HepG2 (cell line): ENCODE measurements around the gene MRPS7. TPM values are rescaled to one million over a fixed set of nuclear protein-coding genes. Genes with fewer than 3 reads are reported as not detected.

Experiments used
- HDAC6 ChIP-seq: fragments of 200-600 bp; sonication (generic); IDR thresholded peaks from 2 replicates; pipeline ENCODE4 v1.7.0; 2017; ENCODE audit warnings: mild to moderate bottlenecking, antibody characterized with exemption, low read length, low read depth
- HHEX ChIP-seq: IDR thresholded peaks from 2 replicates; pipeline ENCODE4 v1.6.1; 2016; ENCODE audit warnings: control low read depth
- MXI1 ChIP-seq: IDR thresholded peaks from 3 replicates; pipeline ENCODE4 v1.6.1; 2012; ENCODE audit warnings: low read depth, low read length, inconsistent platforms, borderline replicate concordance
- NR2C2 ChIP-seq: sonication (generic); formaldehyde crosslinking; IDR thresholded peaks from 2 replicates; pipeline ENCODE4 v1.4.0; 2020; ENCODE audit warnings: missing genetic modification reagents, mild to moderate bottlenecking, moderate library complexity, borderline replicate concordance
- SALL1 ChIP-seq: sonication (generic); formaldehyde crosslinking; IDR thresholded peaks from 2 replicates; pipeline ENCODE4 v1.8.0; 2022; ENCODE audit warnings: mild to moderate bottlenecking, missing genetic modification reagents
- TARDBP ChIP-seq: sonication (generic); formaldehyde crosslinking; IDR thresholded peaks from 2 replicates; pipeline ENCODE4 v1.8.0; 2022; ENCODE audit warnings: mild to moderate bottlenecking, missing genetic modification reagents
- TBP ChIP-seq: sonication (generic); formaldehyde crosslinking; IDR thresholded peaks from 2 replicates; pipeline ENCODE4 v1.5.0; 2020; ENCODE audit warnings: missing genetic modification reagents
- THAP11 ChIP-seq: IDR thresholded peaks from 2 replicates; pipeline ENCODE4 v1.6.1; 2016; ENCODE audit warnings: missing biosample characterization, missing genetic modification reagents
- ZKSCAN1 ChIP-seq: fragments of 150-350 bp; IDR thresholded peaks from 2 replicates; pipeline ENCODE4 v1.6.1; 2014; ENCODE audit warnings: low read length
- ZNF12 ChIP-seq: sonication (generic); formaldehyde crosslinking; IDR thresholded peaks from 2 replicates; pipeline ENCODE4 v1.5.0; 2020; ENCODE audit warnings: missing genetic modification reagents
- ZNF235 ChIP-seq: sonication (generic); formaldehyde crosslinking; IDR thresholded peaks from 2 replicates; pipeline ENCODE4 v1.8.1; 2023; ENCODE audit warnings: mild to moderate bottlenecking, missing genetic modification reagents, borderline replicate concordance
- ZNF326 ChIP-seq: sonication (generic); formaldehyde crosslinking; IDR thresholded peaks from 2 replicates; pipeline ENCODE4 v1.4.0; 2020; ENCODE audit warnings: missing genetic modification reagents, borderline replicate concordance
- ZNF562 ChIP-seq: sonication (generic); formaldehyde crosslinking; IDR thresholded peaks from 2 replicates; pipeline ENCODE4 v1.8.0; 2022; ENCODE audit warnings: missing genetic modification reagents, borderline replicate concordance
- polyA plus RNA-seq, 8 experiments: library from polyadenylated mRNA; depleted of rRNA in 3 of 8; stranded (reverse) in 7 of 8; unstranded in 1 of 8; fragments of >200 nt; fragmentation: Illumina TruSeq in 4 of 8; extraction: Trizol in 4 of 8; gene quantifications; 2 replicates each; pipeline versions ENCODE4 v1.2.1 to v1.2.3, GENCODE V29; 2011 to 2016; ENCODE audit warnings: low read depth in 4 of 8, missing spikeins in 1 of 8, mixed read lengths in 1 of 8; ENCODE audit not compliant: insufficient read depth in 1 of 8
- total RNA-seq, 5 experiments: library from RNA; depleted of rRNA; stranded (reverse); fragments of >200 nt; fragmentation: Illumina TruSeq; extraction: Trizol; gene quantifications; 2 replicates each; pipeline ENCODE4 v1.2.3, GENCODE V29; 2016; ENCODE audit warnings: low read depth in 1 of 5
- TF ChIP-seq, protein P1 (sequence below): sonication (generic); formaldehyde crosslinking; IDR thresholded peaks from 2 replicates; pipeline ENCODE4 v1.5.0; 2020; ENCODE audit warnings: missing genetic modification reagents
- TF ChIP-seq, protein P2 (sequence below): sonication (generic); formaldehyde crosslinking; IDR thresholded peaks from 2 replicates; pipeline ENCODE4 v1.4.0; 2020; ENCODE audit warnings: missing genetic modification reagents
- TF ChIP-seq, protein P3 (sequence below): sonication (generic); formaldehyde crosslinking; conservative IDR thresholded peaks from 2 replicates; pipeline ENCODE4 v1.4.0; 2020; ENCODE audit warnings: missing genetic modification reagents
- TF ChIP-seq, protein P4 (sequence below): sonication (generic); formaldehyde crosslinking; IDR thresholded peaks from 2 replicates; pipeline ENCODE4 v1.8.0; 2022; ENCODE audit warnings: mild to moderate bottlenecking, missing genetic modification reagents, borderline replicate concordance
- TF ChIP-seq, protein P5 (sequence below): sonication (generic); formaldehyde crosslinking; IDR thresholded peaks from 2 replicates; pipeline ENCODE4 v1.8.0; 2022; ENCODE audit warnings: missing genetic modification reagents, mild to moderate bottlenecking, moderate library complexity, borderline replicate concordance
- TF ChIP-seq, protein P6 (sequence below): sonication (generic); formaldehyde crosslinking; IDR thresholded peaks from 2 replicates; pipeline ENCODE4 v1.4.0; 2020; ENCODE audit warnings: missing genetic modification reagents, mild to moderate bottlenecking, borderline replicate concordance

MRPS7 gene
- total and polyA plus RNA-seq, 2 of the 13 experiments (the other 11 are each of a cell fraction or from before 2014, with no cell fraction given), result 97.0 to 162 TPM

DNA sequence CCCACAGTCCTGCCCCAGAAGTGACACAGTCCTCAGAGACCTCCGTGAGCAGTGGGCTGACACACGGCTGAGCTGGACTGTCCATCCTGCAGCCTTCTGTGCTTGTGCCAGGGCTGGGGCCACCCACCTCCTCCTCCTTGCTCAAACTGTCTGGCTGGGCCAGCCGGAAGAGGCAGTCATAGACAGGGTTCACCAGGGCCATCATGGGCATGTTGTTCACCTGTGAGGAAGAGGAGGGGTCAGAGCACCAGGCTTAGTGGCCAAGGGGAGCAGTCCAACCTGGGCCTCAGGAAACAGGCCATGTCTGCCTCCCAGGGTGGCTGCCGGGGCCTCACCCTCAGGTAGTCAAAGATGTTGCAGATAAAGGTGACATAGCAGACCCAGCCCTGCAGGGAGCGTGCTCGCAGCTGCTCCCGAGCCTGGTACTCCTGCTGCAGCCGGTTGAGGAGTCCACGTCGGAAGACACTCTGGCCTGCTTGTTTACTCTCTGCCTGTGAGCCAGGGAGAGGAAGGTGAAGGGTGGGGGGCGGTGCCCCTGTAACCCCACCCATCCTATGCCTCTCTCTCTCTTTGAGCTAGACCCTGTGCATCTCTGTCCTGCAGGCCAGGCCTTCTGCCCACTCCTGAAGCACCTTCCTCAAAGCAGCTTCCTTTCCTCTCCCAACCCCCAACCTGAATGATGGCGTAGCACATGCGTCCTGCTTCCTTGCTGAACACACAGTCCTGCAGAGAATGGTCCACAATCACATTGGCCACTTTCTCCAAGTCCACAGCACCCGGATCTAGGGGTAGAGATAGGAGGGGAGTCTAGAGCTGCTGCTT lies 5.9 kb downstream of the MRPS7 start (continued):
- TF ChIP-seq MXI1 (peak; percentile 61; the same call in 1 of the 3 replicates), TARDBP (peak; percentile 82; the same call in 1 of the 2 replicates), ZNF12 (CRISPR knock-in tag) (no peak), ZNF562 (CRISPR knock-in tag) (no peak), NR2C2 (no peak), ZNF235 (CRISPR knock-in tag) (no peak), SALL1 (CRISPR knock-in tag) (peak; percentile 91), THAP11 (CRISPR knock-in tag) (peak; percentile 83), TBP (no peak), HHEX (CRISPR knock-in tag) (no peak), HDAC6 (no peak), ZNF326 (CRISPR knock-in tag) (0 out of 2 replicates have a peak, but pooled peaks have one; percentile 63), ZKSCAN1 (no peak)
- TF ChIP-seq, protein P1, sequence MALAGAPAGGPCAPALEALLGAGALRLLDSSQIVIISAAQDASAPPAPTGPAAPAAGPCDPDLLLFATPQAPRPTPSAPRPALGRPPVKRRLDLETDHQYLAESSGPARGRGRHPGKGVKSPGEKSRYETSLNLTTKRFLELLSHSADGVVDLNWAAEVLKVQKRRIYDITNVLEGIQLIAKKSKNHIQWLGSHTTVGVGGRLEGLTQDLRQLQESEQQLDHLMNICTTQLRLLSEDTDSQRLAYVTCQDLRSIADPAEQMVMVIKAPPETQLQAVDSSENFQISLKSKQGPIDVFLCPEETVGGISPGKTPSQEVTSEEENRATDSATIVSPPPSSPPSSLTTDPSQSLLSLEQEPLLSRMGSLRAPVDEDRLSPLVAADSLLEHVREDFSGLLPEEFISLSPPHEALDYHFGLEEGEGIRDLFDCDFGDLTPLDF (CRISPR knock-in tag), result no peak
- TF ChIP-seq, protein P2, sequence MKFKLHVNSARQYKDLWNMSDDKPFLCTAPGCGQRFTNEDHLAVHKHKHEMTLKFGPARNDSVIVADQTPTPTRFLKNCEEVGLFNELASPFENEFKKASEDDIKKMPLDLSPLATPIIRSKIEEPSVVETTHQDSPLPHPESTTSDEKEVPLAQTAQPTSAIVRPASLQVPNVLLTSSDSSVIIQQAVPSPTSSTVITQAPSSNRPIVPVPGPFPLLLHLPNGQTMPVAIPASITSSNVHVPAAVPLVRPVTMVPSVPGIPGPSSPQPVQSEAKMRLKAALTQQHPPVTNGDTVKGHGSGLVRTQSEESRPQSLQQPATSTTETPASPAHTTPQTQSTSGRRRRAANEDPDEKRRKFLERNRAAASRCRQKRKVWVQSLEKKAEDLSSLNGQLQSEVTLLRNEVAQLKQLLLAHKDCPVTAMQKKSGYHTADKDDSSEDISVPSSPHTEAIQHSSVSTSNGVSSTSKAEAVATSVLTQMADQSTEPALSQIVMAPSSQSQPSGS (CRISPR knock-in tag), result no peak
- TF ChIP-seq, protein P3, sequence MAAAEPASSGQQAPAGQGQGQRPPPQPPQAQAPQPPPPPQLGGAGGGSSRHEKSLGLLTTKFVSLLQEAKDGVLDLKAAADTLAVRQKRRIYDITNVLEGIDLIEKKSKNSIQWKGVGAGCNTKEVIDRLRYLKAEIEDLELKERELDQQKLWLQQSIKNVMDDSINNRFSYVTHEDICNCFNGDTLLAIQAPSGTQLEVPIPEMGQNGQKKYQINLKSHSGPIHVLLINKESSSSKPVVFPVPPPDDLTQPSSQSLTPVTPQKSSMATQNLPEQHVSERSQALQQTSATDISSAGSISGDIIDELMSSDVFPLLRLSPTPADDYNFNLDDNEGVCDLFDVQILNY, result no peak
- TF ChIP-seq, protein P4, sequence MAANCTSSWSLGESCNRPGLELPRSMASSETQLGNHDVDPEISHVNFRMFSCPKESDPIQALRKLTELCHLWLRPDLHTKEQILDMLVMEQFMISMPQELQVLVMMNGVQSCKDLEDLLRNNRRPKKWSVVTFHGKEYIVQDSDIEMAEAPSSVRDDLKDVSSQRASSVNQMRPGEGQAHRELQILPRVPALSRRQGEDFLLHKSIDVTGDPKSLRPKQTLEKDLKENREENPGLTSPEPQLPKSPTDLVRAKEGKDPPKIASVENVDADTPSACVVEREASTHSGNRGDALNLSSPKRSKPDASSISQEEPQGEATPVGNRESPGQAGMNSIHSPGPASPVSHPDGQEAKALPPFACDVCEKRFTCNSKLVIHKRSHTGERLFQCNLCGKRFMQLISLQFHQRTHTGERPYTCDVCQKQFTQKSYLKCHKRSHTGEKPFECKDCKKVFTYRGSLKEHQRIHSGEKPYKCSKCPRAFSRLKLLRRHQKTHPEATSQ (CRISPR knock-in tag), result peak; percentile 86
- TF ChIP-seq, protein P5, sequence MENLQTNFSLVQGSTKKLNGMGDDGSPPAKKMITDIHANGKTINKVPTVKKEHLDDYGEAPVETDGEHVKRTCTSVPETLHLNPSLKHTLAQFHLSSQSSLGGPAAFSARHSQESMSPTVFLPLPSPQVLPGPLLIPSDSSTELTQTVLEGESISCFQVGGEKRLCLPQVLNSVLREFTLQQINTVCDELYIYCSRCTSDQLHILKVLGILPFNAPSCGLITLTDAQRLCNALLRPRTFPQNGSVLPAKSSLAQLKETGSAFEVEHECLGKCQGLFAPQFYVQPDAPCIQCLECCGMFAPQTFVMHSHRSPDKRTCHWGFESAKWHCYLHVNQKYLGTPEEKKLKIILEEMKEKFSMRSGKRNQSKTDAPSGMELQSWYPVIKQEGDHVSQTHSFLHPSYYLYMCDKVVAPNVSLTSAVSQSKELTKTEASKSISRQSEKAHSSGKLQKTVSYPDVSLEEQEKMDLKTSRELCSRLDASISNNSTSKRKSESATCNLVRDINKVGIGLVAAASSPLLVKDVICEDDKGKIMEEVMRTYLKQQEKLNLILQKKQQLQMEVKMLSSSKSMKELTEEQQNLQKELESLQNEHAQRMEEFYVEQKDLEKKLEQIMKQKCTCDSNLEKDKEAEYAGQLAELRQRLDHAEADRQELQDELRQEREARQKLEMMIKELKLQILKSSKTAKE (CRISPR knock-in tag), result no peak; the same call in 1 of the 2 replicates
- TF ChIP-seq, protein P6, sequence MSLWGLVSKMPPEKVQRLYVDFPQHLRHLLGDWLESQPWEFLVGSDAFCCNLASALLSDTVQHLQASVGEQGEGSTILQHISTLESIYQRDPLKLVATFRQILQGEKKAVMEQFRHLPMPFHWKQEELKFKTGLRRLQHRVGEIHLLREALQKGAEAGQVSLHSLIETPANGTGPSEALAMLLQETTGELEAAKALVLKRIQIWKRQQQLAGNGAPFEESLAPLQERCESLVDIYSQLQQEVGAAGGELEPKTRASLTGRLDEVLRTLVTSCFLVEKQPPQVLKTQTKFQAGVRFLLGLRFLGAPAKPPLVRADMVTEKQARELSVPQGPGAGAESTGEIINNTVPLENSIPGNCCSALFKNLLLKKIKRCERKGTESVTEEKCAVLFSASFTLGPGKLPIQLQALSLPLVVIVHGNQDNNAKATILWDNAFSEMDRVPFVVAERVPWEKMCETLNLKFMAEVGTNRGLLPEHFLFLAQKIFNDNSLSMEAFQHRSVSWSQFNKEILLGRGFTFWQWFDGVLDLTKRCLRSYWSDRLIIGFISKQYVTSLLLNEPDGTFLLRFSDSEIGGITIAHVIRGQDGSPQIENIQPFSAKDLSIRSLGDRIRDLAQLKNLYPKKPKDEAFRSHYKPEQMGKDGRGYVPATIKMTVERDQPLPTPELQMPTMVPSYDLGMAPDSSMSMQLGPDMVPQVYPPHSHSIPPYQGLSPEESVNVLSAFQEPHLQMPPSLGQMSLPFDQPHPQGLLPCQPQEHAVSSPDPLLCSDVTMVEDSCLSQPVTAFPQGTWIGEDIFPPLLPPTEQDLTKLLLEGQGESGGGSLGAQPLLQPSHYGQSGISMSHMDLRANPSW, result peak; percentile 73
